Tibial nerve (tissue), 4 donors: ENCODE measurements around the gene HOXA11. TPM values are rescaled to one million over a fixed set of nuclear protein-coding genes. Genes with fewer than 3 reads are reported as not detected.

Source experiments
- DNase-seq, 2 donors: peaks; one replicate each; pipeline ENCODE4 v3.0.0-alpha.2; 2019; ENCODE audit warnings: low spot score in 2 of 2
- H3K27ac ChIP-seq, 4 donors: fragments of 200-600 bp; sonication (generic) in 3 of 4; one replicate each; pipeline ENCODE4 v1.5.1; 2017 to 2019; ENCODE audit warnings: mild to moderate bottlenecking in 1 of 4
- H3K27me3 ChIP-seq, 2 donors: fragments of 200-600 bp; sonication (generic) in 1 of 2; one replicate each; pipeline versions ENCODE4 v1.5.1 to v1.6.0; 2017 to 2019
- H3K36me3 ChIP-seq, 3 donors: fragments of 200-600 bp; sonication (generic); one replicate each; pipeline ENCODE4 v1.5.1; 2018 to 2019
- H3K4me1 ChIP-seq, 4 donors: fragments of 200-600 bp; sonication (generic) in 3 of 4; one replicate each; pipeline ENCODE4 v1.5.1; 2017 to 2019
- H3K4me3 ChIP-seq, 4 donors: fragments of 200-600 bp; sonication (generic) in 3 of 4; one replicate each; pipeline ENCODE4 v1.5.1; 2017 to 2019; ENCODE audit warnings: mild to moderate bottlenecking in 1 of 4, moderate library complexity in 1 of 4
- H3K9me3 ChIP-seq, 4 donors: fragments of 200-600 bp; sonication (generic) in 3 of 4; one replicate each; pipeline ENCODE4 v1.5.1; 2017 to 2019
- EP300 ChIP-seq, 2 donors: sonication (generic); formaldehyde crosslinking; IDR thresholded peaks; one replicate each; pipeline ENCODE4 v1.6.1; 2017; ENCODE audit warnings: antibody characterized with exemption in 2 of 2, mild to moderate bottlenecking in 1 of 2
- POLR2A ChIP-seq, 2 donors: fragments of 450-650 bp; IDR thresholded peaks; one replicate each; pipeline ENCODE4 v1.6.1; 2017; ENCODE audit warnings: antibody characterized with exemption in 2 of 2, mild to moderate bottlenecking in 2 of 2, moderate library complexity in 2 of 2
- whole genome bisulfite sequencing, 2 donors: methylation state at CpG; one replicate each; pipeline ENCODE4 v1.1.5; 2018; 5-methylcytosine and 5-hydroxymethylcytosine counted together
- total RNA-seq, 4 donors: library from RNA; depleted of rRNA; stranded (reverse); fragments of >200 nt; gene quantifications; one replicate each; pipeline ENCODE4 v1.1.0, GENCODE V29; 2016
- TF ChIP-seq, protein P1 (sequence below), 5 experiments: fragments of 200-600 bp in 3 of 5; fragments of 450-650 bp in 2 of 5; sonication (generic) in 3 of 5; IDR thresholded peaks; one replicate each; pipeline ENCODE4 v1.5.1; 2016 to 2019; ENCODE audit warnings: antibody characterized with exemption in 5 of 5, mild to moderate bottlenecking in 3 of 5, moderate library complexity in 2 of 5

The HOXA11 gene
- total RNA-seq, 4 donors from 2014 or later = 5.0 to 13.2 (median 9.5) TPM

- DNase-seq = no peak
- peaks cover 0 to 98% of the 10 kb centered on the region in 2 donors for H3K27me3 ChIP-seq
- no peaks in the 10 kb centered on the region for H3K9me3 ChIP-seq
- H3K27ac ChIP-seq = peak within 1 kb of the TSS; percentile 60 to 88 (median 88)
- TF ChIP-seq, protein P1, sequence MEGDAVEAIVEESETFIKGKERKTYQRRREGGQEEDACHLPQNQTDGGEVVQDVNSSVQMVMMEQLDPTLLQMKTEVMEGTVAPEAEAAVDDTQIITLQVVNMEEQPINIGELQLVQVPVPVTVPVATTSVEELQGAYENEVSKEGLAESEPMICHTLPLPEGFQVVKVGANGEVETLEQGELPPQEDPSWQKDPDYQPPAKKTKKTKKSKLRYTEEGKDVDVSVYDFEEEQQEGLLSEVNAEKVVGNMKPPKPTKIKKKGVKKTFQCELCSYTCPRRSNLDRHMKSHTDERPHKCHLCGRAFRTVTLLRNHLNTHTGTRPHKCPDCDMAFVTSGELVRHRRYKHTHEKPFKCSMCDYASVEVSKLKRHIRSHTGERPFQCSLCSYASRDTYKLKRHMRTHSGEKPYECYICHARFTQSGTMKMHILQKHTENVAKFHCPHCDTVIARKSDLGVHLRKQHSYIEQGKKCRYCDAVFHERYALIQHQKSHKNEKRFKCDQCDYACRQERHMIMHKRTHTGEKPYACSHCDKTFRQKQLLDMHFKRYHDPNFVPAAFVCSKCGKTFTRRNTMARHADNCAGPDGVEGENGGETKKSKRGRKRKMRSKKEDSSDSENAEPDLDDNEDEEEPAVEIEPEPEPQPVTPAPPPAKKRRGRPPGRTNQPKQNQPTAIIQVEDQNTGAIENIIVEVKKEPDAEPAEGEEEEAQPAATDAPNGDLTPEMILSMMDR (IDR thresholded peaks at IDR 0.05) = no peak
- TF ChIP-seq EP300 (IDR thresholded peaks at IDR 0.05) (peak in 1 of 2 donors; percentile 85), POLR2A (IDR thresholded peaks at IDR 0.05) (peak in 1 of 2 donors; percentile 47)
- 2 to 3% methylated on average over 45 to 53 of the region's 53 CpGs for WGBS, 2 donors
- no peaks in the 10 kb centered on the region for H3K36me3 ChIP-seq
- peak within 1 kb of the TSS; percentile 38 to 58 (median 42) for H3K4me3 ChIP-seq
- peaks cover 0 to 84% (median 23%) of the 10 kb centered on the region in 4 donors for H3K4me1 ChIP-seq
These were observed 32.9 kb downstream of the HOXA11 start, which contains the start of gene HOXA3 for GRCh38 chr7:27151931-27152815. TSS of gene HOXA3 (minus strand) at chr7:27152583. CDS start at chr7:27110640, 41,943 bp downstream.

GRCh38 chr7:27151341-27151930, 33.6 kb downstream of the HOXA11 start:
- WGBS, 2 donors = 2 to 3% methylated on average over 26 to 27 of the region's 27 CpGs
- peak overlapping the region; percentile 60 to 88 (median 88) for H3K27ac ChIP-seq
- H3K9me3 ChIP-seq = no peaks in the 10 kb centered on the region
- H3K4me1 ChIP-seq = peaks cover 0 to 84% (median 23%) of the 10 kb centered on the region in 4 donors
- H3K36me3 ChIP-seq = no peaks in the 10 kb centered on the region
- DNase-seq = no peak
- peak overlapping the region; percentile 38 to 58 (median 42) for H3K4me3 ChIP-seq
- peaks cover 0 to 98% of the 10 kb centered on the region in 2 donors for H3K27me3 ChIP-seq
- TF ChIP-seq EP300 (IDR thresholded peaks at IDR 0.05) = no peak
- TF ChIP-seq, protein P1 (IDR thresholded peaks at IDR 0.05) = no peak
- no peak for TF ChIP-seq POLR2A (IDR thresholded peaks at IDR 0.05)

DNA sequence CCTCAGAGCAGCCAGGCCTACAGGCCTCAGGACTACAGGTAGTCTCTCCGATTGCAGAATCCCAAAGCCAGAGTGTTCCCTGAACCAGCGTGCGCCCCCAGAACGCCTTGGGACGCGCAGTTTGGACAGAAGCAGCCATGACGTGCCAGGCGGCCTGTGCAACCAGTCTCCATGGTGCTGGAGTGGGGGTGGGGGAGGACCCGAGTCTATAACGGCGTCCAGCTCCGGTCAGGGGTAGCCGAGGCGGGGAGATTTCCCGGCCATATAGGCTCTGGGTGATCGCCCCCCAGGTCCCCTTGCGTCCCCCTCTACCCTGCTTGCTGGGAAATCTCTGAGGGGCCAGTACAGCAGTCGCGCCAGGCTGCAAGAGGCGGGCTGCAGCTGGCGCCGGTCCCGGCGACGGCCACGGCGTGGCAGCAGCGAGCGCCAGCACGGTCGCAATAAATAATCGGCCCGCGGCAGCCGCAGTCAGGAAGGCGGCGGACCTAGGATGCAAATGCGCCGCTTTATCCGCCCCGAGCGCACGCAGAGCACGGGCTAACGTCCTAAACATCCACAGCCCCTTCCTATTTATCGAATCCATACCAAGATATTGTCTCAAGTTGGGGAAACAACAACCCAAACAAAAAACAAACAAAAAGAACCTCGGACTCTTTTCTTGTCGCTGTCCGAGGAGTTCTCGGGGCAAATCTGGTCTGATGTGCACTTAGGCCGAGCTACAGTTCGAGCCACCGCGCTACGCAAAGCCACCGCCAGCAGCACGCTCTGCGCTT, 34.3 kb downstream of the HOXA11 start:
- Histone ChIP-seq H3K36me3 (no peaks in the 10 kb centered on the region), H3K4me1 (peaks cover 0 to 77% (median 19%) of the 10 kb centered on the region in 4 donors), H3K27ac (peak overlapping the region in 3 of 4 donors; percentile 87 to 88 (median 88)), H3K27me3 (peaks cover 0 to 98% of the 10 kb centered on the region in 2 donors), H3K4me3 (peak overlapping the region; percentile 38 to 58 (median 42)), H3K9me3 (no peaks in the 10 kb centered on the region)
- 0 to 1% methylated on average over 50 of the region's 58 CpGs for WGBS, 2 donors
- no peak for DNase-seq
- TF ChIP-seq, protein P1 (IDR thresholded peaks at IDR 0.05) = peak; percentile 84 to 94 (median 88)
- TF ChIP-seq POLR2A (IDR thresholded peaks at IDR 0.05) (peak; percentile 28 to 71), EP300 (IDR thresholded peaks at IDR 0.05) (peak in 1 of 2 donors; percentile 88)

DNA sequence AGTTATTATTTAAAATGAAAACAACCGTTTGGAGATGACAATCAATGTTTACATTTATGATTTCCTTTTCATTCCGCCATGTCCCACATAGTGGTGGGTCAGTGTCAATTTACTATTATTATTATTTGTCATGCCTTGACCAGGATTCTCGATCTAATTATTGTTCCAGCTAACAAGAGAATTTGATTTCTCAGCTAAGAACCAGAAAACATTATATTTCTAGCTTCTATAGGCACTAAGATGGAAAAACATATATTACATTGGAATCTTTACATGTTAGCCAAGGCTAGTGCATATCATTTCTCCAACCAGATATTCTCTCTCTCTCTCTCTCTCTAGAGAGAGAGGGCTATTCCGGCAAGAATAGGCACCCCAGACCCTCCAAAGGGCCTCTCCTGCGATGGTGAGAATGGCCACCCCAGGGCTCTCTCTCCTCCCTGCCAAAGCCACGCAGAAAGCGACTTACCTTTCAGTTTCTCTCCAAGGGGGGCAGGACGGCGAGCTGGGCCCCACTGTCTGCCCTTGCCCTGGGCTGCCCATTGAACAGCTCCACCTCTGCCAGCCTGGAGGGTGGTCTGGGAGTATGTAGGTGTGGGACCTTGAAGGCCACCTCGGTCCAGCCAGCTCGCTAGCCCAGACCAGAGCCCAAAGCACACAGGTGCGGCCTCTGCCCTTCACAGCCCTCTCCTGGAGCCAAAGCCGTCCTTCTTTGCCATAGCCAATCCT, 35.0 kb downstream of the HOXA11 start:
- DNase-seq = no peak
- Histone ChIP-seq H3K27ac (peak overlapping the region in 3 of 4 donors; percentile 77 to 88 (median 88)), H3K27me3 (peaks cover 0 to 98% of the 10 kb centered on the region in 2 donors), H3K4me1 (peaks cover 0 to 69% (median 12%) of the 10 kb centered on the region in 4 donors), H3K36me3 (peaks cover 0 to 6% (median 0%) of the 10 kb centered on the region in 3 donors), H3K9me3 (no peaks in the 10 kb centered on the region), H3K4me3 (peak overlapping the region; percentile 38 to 58 (median 42))
- 45 to 57% methylated on average over 7 to 13 of the region's 13 CpGs for WGBS, 2 donors
- TF ChIP-seq POLR2A (IDR thresholded peaks at IDR 0.05) (no peak), EP300 (IDR thresholded peaks at IDR 0.05) (no peak)
- TF ChIP-seq, protein P1 (IDR thresholded peaks at IDR 0.05) = no peak
